Astrocyte (in vitro differentiated cells and primary cell): ENCODE results near the gene CDK17.

ENCODE experiments used
- CTCF ChIP-seq: IDR thresholded peaks from 2 replicates; pipeline ENCODE4 v1.5.1; 2011; ENCODE audit warnings: low read depth, mild to moderate bottlenecking, inconsistent platforms, low read length, moderate library complexity; ENCODE audit not compliant: insufficient read depth
- EZH2 ChIP-seq: IDR thresholded peaks from 2 replicates; pipeline ENCODE4 v1.6.1; 2012; ENCODE audit warnings: mild to moderate bottlenecking, low read length, inconsistent platforms; ENCODE audit not compliant: insufficient read depth

GRCh38 chr12:96414637-96415036 is 14.4 kb upstream of the CDK17 start:
- TF ChIP-seq CTCF (no peak), EZH2 (no peak)
